CD1c-positive myeloid dendritic cell (primary cell): ENCODE measurements around the gene ELMO2.
"Not testable (repeated sequence)": the region's sequence is repeated elsewhere in the genome, so short reads cannot be mapped to it uniquely, and the experiment has no call there.

Experiments
- DNase-seq: peaks from one replicate; pipeline ENCODE4 v3.0.0-alpha.2; 2016; ENCODE audit errors: extremely low spot score

The ELMO2 gene

DNA sequence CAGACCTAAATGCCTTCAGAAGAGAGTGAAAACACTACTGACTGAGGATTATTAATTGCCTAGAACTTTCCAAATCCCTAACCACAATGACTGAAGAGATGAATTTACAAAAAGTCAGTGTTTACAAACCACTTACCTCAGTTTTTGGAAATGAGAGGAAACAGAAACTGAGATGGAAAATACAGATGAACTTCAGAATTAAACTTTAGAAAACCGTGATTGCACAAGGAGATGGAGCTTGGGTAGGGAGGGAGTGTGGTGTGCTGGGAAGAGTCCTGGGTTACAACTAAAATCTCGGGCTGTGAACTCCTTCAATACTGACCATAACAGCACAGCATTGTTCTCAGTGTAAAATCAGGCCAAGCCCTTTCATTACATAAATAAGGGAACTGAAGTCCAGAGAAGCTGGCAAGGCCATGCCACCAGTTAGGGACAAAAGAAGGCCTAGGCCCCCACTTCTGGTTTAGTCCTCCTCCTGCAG lies 4.0 kb downstream of the ELMO2 start:
- DNase-seq, result peak; percentile 31

DNA sequence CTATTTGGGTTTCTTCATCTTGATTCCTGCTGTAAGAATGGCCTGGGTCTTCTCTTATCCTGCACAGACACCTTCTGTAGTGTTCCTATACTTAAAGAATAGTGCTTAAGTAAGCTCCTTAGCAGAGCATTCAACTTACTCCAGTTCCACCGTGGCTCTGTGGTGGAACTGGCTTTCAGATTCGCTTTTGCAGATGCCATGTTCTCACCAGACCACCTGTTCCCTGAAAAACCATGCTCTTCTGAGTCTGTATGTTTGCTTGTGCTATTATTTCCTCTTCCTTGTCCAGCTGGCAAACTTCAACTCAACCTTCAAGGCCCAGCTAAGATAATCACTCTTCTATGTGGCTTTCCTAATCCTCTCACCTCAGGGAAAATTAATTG lies 4.9 kb downstream of the ELMO2 start:
- peak; percentile 16 for DNase-seq

DNA sequence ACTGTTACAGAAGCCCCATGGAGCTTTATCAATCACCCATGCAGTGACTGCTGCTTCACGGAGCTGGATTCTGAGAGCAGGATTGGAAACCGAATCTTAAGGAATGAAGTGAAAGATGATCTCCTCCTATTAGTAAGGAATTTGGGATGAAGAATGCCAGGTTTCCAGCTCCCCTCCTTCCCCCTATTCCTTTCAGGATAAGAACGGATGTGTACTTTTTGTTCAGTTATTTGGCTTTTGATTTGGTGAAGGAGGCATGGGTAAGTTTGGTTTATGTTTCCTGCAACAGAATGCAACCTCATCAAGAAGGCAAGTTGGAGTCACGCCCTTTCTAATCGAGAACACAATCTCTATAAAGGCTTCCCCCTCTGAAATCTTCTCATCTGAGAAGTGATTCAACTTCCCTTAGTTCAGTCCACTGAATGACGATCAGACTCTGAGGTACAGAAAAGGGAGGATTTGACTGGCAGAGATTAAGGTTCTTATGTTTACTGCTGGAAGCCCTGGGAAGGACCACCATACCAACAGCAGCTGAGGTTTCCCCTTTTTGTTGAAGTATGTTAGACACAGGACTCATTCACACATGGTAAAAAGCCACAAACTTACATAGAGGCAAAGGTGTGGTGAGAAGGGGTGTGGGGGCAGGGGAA lies 5.5 kb downstream of the ELMO2 start:
- DNase-seq, result peak; percentile 63

DNA sequence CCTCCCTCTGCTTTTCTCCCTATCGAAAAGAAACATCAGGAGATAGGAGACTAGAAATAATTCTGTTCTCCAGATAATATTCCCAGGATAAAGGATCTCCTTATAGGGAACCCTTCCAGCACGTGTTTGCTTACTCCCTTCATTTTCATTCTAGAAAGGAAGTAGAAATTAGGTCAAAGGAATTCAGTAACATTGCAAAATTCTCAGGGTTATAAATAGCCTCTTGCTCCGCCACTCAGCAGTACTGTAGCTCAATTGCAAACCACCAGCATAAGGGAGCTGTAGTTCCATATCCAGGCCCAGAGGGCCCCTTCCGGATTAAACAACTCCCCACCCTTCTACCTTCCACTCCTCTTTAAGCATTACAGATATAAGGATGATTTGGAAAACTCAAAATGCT lies 6.2 kb downstream of the ELMO2 start:
- DNase-seq, result peak; percentile 70

DNA sequence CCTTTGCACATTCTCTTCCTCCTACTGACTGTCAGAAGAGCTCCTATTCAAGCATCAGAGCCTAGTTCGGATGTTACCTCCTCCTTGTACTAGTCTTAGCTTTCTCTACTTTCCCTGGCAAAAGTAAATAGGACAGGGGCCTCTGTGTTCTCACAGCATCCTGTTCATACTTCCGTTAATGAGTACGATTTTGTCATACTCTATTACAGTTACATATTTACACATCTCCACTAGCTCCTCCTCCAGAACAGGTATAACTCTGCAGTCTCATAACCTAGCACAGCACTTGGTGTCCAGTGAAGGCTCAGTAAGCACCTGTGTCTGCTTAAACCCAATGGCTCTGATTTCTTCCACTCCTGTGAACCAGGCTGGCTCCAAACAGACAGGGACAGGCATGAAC lies 7.0 kb downstream of the ELMO2 start:
- DNase-seq, result peak; percentile 23

DNA sequence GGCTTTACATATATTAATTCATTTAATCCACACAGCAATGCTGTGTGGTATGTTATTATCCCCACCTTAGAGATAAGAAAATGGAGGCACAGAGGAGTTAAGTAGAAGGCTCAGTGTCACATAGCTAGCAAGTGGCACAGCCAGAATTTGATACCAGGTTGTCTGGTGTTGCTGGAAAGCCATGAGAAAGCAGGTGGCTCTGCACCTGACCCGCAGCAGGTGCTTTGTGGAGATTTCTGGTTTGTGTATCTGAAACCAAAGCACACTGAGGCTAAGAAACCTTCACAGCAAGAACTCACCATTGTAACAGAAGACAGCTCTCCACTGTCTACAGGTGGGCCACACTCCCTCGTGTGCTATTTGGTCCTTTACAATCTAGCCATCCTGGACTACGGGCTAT lies 7.5 kb downstream of the ELMO2 start:
- DNase-seq, result no peak

DNA sequence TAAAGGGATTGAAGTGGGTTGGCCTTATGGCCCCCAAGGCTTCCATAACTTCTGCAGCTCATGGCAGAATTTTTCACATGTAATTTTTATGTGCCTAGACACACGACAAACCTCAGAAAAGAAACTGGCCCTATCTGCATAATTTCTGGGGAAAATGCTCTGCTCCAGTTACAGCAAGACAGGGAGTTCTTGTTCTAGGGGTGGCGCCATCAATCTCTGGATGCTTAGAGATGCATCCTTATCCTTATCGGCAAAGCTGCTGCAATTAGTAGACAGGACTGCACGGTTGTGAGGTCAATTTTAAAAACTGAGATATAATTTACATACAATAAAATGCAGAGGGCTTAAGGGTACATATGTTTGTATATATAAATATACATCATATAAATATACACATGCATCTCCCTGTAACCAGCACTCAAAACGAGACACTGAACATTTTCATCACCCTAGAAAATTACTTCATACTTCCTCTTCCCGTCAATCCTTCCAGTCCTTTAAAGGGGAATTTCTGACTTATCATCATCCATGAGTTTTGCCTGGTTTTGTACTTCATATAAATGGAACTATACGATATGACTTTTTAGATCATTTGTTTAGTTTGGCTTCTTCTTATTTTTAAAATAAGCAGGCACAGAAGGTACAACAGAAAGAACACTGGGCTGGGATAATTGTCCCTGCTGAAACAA lies 10.2 kb downstream of the ELMO2 start:
- peak; percentile 46 for DNase-seq

DNA sequence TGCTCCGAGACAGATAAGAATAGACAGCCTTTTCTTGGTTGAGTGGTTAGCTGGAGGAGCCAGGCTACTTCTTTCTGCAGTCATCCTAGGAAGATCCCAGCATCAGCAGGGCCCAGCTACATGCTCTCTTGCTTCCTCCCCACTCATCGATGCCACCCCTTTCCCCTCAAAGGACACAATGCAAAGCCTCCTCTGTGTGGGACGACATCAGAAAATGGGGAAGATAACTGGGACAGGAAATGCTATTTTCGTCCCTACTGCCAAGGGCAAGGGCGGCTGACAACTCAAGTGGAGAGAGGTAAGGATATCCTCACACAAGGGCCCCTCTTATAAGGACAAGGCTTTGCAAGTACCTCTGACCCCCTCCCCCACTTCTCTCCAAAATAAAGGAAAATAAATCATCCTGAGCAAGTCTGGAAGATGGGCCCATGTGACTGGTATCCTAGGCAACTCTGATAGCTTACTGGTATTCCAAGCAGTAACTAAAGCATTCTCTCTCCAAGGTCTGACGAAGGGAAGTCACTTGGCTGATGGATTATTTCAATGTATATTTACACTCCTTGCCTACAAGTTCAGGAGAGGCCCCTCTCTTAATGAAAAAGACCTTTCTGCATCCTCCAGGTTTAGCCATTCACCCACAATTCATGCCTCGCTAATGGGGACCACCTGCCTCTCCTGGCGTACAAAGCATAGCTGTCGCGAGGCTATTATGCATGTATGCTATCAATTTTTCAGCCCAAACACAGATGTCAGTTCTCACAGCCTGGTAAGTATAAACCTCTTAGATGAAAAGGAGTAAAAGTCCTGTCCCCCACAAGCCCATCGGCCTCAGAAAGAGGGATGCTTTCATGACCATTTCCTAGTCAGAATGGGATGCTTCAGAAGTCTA lies 11.3 kb downstream of the ELMO2 start:
- DNase-seq, result peak; percentile 49

DNA sequence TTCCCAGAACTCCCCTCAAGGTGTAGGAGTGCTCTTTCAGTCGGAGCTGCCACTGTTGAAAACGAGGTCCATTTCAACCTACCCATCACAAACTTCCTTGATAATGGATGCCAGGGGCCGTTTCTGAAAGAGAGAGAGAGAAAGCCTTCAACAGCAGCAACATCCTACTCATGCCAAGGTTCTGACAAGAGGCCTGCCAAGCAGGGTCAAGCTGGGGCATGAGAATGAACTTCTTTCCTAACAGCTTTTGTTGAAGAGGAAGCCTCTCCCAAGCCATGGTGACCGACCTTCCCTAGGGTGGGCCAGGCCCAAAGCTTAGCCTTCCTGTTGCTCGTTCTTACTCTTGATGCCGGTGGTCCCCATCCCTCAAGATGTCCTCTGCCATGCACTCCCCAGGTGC lies 12.4 kb downstream of the ELMO2 start:
- DNase-seq, result no peak

DNA sequence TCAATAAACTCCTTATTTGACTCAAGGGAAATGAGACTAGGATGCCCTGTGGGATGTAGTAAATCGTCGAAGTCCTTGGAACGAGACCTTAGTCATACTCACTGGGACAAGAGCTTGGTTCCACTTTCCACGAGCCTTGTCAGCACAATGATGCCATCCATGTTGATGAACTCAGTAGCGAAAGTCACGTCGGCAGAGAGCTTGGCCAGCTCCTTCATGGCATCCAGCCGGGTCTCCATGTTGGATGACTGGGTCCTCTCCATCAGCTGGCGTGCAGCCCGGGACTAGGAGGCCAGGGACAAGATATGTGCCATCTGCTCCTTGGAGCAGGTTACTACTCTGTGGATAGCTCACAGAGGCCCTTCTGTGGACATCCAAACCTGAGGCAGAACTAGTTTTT lies 17.5 kb downstream of the ELMO2 start:
- no peak for DNase-seq

DNA sequence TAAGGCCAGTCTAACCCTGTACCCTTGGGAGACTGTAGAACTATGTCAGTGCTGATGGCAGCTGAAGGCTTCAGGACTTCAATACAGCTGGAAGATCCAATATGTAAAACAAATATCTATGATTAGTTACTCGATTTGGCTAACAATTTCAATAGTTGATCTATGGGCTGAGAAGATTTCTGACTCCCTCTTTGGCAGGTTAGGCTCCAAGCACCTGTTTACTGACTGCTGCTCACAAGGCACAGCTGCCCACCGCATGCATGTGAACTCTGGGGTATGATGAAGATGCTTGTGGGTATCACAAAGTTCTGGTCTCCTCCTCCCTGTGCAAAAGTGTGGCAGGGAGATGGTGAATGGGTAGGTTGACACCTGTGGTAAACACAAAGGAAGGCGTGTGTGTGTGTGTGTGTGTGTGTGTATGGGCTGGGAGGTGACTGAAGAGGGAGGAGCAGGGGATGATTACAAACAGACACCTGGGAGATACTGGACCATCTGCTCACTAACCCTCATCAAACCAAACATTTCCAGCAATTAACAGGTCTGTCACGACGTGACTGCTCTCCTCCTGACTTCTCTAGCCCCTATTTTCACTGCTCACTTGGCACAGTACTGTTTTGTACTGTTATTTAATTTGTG lies 18.1 kb downstream of the ELMO2 start:
- no peak for DNase-seq

DNA sequence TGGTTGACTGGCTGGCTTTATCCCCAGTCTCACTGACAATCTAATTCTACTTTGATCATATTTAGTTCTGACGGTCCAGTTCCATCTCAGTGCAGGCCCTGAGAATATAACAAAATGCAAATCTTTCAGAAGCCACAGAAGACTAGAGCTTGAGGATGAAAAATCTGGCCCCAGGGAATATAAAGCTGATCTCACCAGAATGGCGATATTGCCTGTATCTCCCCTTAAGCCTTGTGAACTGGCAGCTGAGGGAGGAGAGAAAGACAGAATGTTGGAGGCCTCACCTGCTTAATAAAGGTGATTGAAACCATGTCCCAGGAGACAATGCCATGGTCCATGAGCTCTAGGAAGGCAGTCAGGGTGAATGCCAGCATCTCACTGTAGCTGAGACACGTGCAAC lies 19.4 kb downstream of the ELMO2 start:
- DNase-seq, result not testable (repeated sequence)

DNA sequence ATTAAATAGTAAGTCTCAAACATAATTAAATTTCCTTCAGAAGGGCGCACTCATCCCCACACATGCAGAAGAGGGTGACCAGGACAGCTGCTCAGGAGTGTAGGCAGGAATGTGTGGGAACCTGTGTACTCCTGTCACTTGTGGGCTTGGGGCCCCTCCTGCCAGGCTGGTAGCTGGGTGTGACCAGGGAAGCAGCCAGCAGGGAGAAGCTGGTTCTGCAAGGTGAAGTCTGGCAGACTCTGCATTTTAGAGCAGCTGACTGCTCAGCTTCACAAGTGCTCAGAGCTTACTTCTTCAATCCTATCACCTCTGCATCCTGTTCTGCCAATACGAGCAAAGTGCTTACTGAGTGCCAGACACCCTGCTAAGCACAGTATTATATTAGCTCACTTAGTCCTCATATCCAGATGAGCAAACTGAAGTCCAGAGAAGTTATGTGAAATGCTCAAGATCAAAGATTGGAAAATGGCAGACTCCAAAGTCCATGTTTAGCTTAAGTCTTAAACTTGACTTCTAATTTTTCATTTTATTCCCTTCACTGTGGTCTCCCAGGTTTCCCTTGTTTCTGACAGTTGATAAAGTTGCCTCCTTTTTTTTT lies 27.9 kb downstream of the ELMO2 start:
- DNase-seq, result no peak

DNA sequence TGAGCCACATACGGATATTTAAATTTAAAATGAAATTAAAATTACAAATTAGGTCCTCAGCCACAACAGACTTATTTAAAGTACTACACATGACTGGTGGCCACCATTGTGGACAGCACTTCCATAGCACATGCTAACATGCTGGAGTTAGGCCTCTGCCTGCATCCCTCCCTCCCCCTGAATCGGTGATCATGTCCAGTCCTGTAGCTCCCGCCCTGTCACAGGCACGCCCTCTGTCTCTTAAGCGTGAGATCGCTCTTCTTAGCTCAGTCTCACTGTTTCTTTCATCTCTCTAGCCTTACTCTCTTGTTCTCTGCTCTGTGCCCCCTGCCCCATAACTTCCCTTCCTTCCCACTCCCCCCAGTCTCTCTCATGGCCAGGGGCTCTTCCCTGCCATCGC lies 28.9 kb downstream of the ELMO2 start:
- DNase-seq, result no peak

DNA sequence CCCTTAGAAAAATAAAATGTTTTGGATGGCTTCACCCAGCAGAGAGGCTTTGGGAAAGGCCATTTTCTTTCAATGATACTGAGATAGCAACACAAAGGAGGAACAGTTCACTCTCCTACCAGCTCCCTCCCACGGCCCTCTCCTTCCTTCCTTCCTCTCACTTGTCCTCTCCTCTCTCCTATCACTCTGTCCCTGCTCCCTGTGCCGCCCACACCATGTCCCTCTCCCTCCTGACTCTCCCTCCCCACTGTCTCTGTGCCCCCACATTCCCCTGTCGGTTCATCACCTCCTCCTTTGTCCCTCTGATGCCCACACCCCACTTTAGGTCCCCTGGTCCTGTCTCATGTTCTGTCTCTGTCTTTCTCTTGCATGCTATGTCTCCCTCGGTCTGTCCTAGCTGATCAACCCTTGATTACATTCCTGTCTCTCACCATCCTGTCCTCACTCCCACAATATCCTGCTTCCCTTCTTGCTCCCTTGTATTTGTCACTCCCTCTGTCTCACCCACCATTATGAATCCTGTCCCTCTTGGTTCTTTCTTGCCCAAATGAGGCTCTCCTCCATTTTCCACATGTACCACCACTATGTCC lies 30.1 kb downstream of the ELMO2 start:
- no peak for DNase-seq

DNA sequence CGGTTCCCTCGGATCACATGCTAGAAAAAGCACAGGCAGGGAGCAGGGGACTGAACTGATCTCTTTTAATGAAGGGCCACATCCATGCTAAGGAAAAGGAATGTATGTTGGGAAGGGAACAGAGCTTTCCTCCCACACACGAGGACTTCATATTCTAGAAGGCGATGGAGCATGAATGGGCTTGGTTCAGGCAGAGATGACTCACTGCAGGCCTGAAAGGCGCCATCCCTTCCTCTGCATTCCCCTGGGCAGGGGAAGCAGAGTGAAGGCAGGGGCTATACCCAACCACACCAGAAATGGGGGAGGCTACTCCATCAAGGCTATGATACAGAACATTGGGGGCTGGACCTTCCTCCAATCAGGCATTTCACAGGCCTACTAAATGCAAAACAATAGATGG lies 30.6 kb downstream of the ELMO2 start:
- DNase-seq, result peak; percentile 26

DNA sequence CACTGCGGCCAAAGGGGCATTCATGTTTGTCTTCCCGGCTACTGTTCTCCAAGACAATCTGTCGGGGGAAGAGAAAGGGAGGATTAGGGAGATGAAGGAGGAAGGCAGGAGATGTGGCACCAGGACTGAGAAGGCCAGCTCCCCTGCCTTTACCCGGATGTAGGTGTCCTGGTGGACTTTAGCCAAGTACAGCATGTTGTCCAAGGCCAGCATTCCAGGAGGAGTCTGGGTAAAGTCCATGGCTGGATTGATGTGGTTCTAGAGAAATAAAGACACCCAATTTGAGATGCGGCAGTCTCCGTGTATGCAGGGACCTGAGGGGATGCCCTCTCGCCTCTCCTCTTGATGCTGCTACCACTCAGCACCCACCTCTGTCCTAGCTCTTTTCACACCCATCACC lies 32.0 kb downstream of the ELMO2 start:
- DNase-seq, result no peak

DNA sequence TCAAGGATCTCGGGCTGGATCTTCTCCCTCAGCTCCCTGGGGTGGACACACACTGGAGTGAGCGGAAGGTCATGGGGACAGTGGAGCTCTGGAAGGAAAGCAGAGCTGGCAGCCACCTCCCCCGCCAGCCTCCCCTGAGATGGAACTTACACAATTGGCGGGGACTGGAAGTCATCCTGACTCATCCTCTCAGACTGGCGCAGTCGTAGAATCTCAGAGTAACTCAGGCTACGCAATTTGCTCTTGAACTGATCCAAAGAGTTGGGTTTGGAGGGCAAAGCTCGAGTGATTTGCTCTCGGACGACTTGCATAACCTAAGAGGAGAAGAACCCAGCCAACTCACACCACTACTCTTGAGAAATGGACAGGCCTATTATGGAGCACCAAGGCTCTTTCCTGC lies 34.8 kb downstream of the ELMO2 start:
- peak; percentile 49 for DNase-seq

DNA sequence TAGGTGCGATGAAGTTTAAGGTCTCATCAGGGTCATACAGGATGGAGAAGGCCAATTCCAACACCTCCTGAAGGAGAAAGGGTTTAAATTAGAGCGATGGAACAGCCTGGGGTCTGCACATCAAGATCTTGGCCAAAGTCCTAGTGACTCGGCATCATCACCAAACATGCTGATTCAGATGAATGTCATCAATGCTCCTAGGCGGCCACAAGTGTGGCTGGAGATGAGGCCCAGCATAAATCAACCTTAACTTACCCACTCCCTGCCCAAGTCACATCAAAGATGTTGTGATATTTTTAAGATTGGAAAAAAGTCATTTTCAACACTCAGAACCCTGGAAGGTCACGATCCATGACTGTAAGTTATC lies 37.5 kb downstream of the ELMO2 start:
- DNase-seq, result no peak

DNA sequence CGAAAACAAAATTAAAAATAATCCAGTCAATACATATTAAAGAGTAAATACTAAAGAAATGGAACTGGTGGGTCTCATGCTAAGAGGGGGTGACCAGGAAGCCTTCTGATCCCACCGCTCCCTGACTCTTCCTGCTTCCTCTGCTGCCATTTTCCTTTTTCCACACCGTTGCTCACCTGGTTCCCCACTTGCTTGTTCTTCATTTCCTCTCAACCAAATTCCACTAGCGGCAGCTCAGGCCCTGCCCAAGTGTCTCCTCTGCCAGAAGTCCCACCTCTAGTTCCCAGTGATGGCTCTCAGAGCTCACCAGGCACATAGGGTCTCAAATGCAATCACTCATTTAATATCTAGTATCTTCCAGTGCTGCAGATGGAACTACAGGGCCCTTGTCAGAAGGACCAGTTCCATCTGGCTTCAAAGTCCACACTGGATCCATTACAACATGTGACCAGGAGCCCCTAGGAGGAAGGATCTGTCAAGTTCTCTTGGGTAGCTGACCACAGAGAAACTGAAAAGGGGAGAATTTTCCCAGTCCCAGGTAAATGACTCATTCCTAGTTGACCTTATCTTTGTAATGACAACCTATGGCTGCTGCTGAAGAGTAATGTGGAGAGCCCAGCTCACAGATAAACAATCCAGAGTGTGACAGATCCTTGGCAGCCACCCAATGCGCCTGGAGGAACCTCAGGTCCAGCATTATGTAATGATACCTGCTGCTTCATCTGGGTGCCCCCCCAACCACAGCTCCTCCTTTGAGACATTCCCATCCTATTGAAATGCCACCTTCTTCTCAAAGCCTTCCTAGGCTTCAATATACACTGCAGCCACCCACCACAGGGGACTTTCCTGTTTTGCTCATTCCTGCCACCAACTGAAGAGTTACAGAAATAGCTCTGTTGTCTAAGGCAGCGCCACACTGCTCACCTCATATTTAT lies 38.2 kb downstream of the ELMO2 start:
- DNase-seq, result no peak
